GM21528 (cell line): Measurements from ENCODE around the gene USP49.

Experiments used
- ATAC-seq: cut with Tn5 transposase; IDR thresholded peaks from one replicate; pipeline ENCODE4 v1.9.1; 2021; ENCODE audit warnings: mild to moderate bottlenecking, moderate library complexity; ENCODE audit not compliant: unreplicated experiment, low FRiP score

The USP49 gene

DNA sequence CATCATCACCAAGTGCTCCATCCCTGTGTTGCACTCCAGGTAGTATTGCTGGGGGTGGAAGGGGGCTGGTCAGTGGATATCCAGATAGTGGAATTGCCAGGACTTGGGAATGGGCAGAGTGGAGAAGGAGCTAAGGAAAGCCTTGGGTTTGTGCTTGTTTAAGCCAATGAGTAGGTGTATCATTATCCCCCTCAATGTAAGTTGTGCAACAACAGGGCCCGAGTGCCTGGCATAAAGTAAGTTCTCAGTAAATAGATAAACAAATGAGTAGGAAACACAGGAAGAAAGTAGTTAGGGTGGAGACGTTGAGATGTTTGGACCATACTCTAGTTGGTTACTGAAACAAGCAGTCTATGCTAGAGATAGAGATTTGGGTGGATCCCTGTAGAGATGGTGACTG is 36.6 kb upstream of the USP49 start:
- no peak for ATAC-seq

DNA sequence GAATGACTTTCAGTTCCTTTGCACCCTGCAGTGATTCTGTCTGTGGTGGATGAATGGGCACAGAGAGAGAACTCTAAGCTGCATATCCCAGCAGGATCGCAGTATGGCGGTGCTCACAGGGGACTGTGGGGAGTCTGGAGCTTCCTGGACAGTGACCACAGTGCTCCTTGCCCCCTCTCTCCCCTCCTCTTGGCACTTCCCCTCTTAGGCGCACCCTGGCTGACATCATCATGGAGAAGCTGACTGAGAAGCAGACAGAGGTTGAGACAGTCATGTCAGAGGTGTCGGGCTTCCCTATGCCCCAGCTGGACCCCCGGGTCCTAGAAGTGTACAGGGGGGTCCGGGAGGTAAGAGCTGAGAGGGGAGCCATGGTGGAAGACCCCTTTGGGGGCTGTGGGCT is 34.7 kb upstream of the USP49 start:
- ATAC-seq = no peak

DNA sequence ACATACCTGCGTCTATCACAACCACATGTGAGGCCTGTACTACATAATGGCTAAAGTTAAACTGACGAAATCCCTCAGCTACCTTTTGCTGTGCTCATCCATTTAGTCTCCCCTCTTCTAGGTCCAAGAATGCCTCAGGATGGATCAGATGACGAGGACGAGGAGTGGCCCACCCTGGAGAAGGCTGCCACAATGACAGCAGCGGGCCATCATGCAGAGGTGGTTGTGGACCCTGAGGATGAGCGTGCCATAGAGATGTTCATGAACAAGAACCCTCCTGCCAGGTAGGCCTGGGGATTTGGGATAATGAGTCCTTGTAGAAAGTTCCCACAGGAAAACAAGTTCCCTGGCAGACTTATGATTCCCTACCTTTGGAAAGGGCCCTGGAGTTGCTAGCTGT is 32.1 kb upstream of the USP49 start:
- no peak for ATAC-seq

DNA sequence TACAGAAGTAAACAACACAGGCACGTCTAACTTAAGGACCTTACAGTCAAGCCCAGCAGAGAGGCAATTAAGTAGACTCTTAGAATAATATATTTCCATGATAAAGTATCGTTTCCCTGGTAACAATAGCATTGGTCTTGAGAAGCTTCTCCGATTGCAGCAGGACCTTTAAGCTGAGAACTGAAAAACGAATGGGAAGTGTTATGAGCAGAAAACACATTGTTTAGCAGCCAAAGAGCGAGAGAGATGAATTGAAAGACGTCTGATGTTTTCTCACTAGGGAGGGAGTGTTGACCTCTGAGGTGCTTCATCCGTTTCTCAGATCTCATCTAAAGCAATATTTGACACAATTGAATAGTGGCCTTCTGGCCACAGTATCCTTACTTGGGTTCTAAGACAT is 27.0 kb upstream of the USP49 start:
- ATAC-seq = no peak

DNA sequence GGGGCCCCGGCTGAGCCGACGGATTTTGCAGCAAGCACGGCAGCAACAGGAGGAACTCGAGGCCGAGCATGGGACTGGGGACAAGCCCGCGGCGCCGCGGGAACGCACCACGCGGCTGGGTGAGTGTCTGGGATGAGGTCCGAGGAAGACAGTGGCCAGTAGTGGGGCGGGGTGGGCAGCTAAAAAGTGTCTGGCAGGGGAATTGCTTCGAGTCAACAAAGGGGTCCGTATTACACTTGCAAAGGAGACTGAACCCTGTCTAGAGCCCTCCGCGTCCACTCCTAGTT is 26.5 kb upstream of the USP49 start:
- peak; percentile 9 for ATAC-seq

DNA sequence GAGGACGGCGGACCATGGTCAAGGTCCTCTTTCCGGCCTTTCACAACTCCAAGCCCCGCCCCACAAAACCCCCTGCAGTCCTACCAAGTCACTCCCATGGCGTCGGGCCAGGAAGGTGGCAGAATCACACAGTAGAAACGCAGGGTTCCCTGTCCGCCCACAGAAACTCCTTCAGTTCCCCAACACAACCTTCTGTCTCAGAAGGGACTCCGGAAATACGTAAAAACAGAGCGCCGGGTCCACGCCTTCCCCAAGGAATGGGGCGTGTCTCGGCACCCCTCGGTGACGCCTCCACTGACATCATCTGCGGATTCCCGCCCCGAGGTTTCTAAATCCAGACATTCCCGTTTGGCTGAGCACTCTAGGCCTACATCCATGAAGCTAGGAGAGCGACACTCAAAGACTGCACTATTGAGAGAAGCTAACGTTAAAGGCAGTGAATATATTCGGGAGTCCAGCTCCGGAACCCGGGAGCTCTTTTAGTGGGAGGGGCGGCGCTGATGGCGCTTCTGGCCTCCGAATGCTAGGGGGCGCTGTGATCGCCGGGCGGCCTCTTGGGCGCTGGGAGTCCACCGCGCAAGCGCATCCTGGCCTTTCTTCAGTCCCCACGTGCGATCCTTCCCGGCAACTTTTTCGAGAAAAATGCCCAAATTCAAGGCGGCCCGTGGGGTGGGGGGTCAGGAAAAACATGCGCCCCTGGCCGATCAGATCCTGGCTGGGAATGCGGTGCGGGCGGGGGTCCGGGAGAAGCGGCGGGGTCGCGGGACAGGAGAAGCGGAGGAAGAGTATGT is 25.9 kb upstream of the USP49 start, which contains the start of the genes BYSL and MED20:
TSS of gene BYSL (plus strand) at position 579 of the 791 bp plus-strand sequence. CDS start at position 643, 64 bp downstream.
TSS of gene MED20 (minus strand) at position 219 of the 791 bp plus-strand sequence. CDS start at position 98, 121 bp downstream.
- peak; percentile 84 for ATAC-seq

DNA sequence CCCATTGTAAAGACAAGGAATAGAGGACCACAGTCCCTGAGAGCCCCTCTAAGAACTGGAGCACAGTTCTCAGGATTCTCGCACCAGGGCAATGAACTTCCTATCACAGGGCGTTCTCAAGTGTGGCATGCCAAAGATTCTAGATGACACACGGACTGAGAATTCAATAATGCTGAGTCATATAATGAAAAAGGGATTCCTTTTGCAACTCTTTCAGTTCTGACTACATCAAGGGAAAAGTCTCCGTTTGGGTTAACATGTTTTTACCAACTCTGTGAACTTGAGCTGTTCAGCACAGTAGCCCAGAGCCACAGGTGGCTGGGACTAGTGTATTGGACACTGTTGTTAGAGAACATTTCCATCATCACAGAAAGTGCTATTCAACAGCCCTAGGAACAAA is 22.4 kb upstream of the USP49 start:
- no peak for ATAC-seq

DNA sequence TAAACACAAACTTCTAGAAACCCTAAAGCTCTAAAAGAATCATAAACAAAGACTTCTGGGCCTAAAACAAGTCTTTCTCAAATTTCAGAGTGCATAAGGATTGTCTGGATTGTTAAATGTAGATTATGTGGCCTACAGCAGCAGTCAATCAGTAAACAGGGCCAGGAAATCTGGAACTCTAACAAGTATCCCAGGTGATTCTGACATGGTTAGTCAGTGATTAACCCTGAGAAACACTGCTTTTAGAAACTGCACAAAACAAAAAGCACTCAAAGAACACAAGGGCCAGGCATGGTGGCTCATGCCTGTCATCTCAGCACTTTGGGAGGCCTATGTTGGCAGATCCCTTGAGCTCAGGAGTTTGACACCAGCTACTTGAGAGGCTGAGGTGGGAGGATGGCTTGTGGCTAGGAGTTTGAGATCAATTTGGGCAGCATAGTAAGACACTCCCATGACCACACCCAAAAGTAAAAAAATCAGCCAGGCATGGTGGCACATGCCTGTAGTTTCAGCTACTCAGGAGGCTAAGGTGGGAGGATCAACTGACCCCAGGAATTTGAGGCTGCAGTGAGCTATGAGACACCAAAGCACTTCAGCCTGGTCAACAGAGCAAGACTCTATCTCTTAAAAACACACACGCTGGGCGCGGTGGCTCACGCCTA is 19.8 kb upstream of the USP49 start:
- no peak for ATAC-seq

DNA sequence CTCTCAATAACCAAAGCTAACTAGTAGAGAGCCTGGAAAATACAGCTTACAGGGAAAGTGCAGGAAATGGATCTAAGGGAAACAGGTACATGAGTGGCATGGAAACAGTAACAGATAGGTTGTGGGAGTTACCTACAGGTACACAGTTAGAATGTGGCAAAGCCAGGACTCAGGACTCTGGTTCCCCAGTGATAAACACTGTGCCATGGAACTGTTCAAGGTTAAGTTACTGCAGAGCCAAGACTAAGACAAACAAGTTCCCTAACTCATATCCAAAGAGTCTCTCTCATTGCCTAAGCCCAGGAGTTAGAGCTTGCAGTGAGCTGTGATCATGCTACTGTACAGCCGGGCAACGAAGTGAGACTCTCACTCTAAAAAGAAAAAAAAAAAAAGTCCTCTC is 19.2 kb upstream of the USP49 start:
- ATAC-seq = no peak

DNA sequence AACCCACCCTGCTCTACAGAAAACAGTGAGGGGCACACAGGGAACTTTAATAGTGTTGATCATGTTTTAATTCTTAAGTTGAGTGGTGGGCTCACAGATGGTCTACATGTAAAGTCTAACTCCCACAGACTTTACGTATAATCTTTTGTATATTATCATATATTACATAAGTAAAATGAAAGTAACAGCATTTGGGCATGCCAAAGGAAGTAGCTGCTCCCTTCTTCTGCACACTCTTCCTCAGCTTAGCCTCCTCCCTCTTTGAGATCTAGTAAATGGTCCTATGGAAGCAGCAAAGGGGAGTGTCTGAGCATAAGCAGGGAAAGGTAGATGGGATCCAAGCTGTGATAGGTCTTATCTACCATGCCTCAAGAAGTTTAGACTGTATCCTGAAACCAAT is 14.6 kb upstream of the USP49 start:
- ATAC-seq = no peak

DNA sequence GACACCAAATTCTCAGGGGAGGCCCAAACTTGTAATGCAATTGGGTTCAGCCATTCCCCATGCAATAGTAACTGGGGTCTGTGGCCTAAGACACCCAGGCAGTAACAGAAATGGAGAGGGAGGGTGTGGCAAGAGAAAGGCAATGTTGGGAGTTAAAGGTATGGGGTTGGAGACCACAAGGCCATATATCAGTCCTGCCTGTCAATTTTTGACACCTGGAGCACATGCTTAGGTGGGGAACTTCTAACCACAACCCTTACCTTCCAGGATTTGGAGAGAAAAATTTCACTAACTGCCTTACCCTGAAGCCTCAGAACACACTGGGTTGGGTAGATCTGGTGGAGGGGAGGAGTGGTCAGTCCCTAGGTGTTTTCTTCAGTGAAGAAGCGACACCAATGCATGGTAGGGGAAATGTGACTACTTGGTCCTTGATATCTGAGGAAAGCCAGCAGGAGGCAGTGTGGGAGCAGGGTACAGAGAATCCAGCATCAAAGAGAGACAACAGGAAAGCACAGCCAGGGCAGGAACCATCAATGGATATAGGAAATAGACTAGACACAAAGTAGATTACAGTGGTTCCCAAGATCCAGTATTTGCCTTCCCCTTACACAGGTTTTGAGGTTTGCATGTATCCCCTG is 6.8 kb upstream of the USP49 start:
- no peak for ATAC-seq

DNA sequence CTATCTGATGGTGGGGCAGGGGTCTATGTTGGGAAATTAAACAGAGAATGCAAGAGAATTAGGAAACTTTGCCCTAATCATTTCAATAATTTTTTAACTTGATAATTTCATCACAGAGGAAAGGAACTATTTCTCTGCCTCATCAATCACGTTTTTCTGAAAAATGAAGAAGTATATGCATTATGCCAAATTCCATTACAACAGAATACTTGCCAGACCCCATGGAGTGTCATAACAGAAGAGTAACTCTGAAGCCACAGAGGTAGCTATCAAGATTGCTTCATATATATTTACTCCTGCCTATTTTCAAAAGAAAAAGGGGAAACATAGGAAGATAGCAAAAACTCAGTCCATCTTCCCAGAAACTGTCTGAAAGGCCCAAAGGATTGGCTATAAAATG is 5.7 kb upstream of the USP49 start:
- no peak for ATAC-seq

DNA sequence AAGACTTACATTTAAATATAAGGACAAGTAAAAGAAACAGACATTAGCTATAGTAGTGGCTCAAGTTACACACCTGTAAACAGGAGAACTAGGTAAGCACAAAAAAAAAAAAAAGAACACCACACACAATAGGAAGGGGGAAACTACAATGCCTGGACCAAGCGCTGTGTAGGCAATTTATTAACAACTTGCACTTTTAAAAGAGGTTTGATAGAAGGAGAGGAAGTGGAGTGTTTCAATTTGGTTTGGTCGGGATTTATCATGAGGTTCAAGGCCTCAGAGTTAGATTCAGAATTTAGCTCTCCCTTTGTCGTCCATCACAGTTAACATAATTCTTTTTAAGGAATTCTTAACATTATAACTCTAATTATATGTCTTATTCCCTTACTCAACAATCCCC is 1.1 kb upstream of the USP49 start:
- ATAC-seq = no peak

DNA sequence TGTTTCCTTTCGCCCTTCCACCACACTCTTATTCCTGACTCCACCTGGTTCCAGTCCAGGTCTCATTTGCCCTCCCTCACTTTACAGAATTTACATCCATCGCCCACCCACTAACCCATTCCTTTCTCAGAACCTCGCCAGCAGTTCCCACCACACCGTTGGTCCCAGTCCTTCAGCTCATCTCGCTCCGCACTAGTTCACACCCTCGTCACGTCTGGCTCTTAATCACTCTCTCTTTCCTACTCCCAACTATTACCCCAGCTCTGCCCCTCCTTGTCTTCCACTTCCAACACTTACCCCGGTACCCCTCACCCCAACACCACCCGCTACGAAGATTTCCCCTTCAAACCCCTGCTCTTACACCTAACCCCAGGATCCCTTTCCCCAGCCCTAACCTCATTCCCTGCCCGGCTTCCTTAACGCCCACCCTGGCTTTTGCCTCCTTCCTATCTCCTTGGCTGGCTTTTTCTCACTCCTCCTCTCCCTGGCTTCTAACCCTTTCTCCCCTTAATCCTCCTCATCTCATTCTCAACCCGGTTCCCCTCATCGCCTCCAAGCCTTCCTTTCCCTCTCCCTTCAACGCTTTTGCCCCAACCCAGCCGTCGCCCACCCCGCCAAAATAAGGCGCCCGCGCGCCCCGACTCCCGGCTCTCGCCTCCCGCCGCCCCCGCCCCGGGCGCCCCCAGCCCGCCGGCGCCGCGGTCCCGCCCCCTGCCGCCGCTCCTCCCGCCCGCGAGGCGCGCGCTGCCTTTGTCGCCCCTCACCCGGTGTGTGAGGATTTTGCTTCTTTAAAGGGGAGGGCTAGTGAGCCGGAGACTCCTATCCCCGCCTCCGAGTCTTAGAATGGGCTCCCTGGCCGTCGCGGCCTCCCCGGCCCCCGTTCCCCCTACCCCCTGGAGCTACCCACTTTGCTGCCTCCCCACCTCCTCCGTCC is 542 bp downstream of the USP49 start:
- peak; percentile 45 for ATAC-seq

DNA sequence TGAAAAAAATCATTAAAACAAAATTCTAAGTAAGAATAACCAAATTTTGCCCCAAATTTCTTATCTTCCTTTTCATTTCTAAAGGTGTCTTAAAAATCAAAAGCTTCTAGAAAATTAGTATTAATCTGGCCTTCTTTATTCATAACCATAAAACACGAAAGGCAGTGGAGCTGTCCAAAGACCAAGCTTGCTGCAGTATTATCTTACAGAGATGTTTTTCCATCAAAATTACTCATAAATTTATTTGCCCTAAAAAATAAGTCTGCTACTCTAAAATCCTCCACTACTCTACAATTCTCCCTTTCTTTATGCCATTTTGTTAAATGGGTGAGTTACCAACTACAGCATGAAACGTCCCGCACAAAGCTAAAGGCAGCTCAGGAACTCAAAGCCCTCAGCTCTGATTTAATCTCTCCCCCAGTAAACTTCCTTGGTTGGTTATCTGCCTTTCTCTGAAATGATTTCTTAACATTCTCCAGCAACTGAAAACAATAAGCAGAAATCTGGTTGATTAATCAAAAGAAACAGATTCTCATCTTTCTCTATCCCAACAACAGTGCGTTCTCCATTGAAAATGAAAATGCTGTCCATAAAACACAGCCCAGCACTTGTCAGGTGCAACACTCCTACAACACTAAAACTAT is 2.1 kb downstream of the USP49 start:
- ATAC-seq = no peak

DNA sequence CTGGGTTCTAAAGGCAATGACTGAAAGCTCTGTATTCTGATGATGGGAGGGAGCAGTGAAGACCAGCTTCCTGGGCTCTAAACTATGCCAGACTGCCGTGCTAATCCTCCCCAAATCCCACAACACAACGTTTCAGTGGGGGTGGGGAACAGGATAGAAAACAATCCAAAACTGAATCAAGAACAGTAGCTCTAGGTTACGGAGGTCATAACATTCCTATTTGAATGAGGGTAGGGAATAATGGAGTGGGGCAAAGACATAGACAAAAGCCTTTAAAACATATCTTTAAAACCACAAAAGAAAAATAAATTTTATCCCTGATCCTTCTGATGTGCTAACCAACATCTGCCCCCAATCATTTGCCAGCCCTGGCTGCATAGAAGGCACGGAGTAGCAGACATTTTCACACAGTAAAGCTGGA is 7.8 kb downstream of the USP49 start:
- no peak for ATAC-seq

DNA sequence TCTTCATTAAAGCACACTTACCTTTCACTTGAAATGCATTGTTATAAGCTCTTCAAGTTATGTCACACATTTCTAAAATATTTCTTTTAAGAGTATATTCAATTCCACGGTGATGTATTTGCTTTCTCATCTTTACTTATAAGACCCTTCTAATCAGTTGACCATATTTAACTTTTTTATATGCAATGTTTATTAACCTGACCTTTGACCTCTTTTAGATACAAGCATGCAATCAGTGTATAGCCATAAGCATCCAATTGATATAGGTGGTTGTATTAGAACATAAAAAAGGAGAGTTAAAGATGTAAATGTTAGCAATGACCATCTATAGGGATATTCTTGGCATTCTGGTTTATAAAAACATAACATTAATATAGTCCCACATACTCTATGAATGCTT is 9.2 kb downstream of the USP49 start:
- ATAC-seq = no peak

DNA sequence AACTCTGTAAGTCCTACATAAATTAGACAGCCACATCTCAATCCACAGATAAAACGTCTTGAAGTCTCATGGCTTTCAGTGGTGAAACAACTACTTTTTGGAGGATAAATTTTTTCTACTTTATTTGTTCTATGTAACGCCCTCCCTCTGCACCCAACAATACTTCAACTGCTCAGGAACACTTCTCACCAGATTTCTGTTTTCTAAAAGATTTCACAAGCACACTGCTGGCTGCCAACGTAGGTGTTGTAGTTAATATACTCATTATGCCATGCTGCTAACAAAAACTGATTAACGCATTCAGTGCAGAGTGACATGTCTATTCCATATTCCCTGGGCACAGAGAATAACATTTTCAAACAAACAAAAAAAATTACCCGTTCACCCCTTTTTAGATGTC is 10.2 kb downstream of the USP49 start:
- ATAC-seq = no peak

DNA sequence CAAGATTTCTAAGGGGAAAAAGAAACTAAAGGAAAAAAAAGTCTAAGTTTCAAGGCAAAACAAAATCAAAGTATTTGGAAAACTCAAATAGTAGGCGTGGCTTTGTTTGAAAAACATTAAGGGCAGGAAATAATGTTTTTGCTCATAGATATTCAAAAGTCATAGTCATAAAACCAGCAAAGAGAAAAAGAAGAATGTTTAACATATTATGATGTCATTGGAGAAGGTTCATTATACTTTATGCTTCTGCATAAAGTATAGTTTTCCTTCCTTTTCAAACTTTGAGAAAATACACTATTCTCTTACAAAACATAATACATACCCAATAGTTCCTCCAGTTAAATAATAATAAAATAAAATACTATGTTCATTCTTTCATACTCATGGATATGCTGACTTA is 13.7 kb downstream of the USP49 start:
- ATAC-seq = no peak

DNA sequence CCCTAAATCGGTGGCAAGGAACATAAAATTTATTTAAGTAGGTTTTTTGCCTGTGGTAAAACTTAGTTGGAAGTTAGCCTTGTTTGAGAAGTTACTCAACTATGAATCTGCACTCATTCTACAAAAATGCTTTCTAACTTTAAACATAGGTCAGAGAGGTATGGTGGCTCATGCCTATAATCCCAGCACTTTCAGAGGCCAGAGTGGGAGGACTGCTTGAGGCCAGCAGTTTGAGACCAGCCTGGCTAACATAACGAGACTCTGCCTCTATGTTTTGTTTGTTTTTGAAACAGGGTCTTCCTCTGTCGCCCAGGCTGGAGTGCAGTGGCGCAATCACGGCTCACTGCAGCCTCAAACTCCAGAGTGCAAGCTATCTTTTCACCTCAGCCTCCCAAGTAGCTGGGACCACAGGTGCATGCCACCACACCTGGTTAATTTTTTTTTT is 16.2 kb downstream of the USP49 start:
- no peak for ATAC-seq
